ENCODE results near the gene RAD51B. TPM values are rescaled to one million over a fixed set of nuclear protein-coding genes. Genes with fewer than 3 reads are reported as not detected.

RAD51B gene
- total RNA-seq, 1 experiment from 2014 or later = 16.7 TPM

DNA sequence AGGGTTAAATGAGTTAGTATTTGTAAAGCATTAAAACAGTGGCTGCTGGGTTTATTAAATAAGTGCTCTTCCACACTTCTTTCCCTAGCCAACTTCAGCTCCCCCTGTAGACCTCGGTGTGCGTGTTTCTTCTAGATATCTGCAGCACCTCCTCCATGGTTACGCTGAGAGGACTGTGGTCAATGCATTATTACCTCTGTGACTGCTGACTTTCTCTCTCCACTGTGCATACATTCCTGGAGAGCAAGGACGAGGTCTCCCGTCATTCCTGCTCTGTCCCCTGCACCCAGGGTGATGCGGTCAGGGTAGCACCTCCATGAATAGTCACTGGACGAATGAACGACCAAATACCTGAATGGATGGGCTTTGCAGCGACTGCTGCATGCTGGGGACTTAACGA lies 928.7 kb downstream of the RAD51B start:
- Histone ChIP-seq H2BK5ac (ENCODE audit: insufficient read length, low read length) (no peak overlapping the region), H3K14ac (ENCODE audit: insufficient read depth, low read length) (no peak overlapping the region), H3K23me2 (ENCODE audit: insufficient read length, low read depth, low read length, poor library complexity, severe bottlenecking) (no peaks in the 10 kb centered on the region), H3K18ac (ENCODE audit: insufficient read length, low read depth, low read length) (no peak overlapping the region), H3T11ph (ENCODE audit: low read length) (no peak overlapping the region), H2BK20ac (ENCODE audit: low read depth, low read length, poor library complexity, severe bottlenecking) (no peak overlapping the region), H3K9me3 (ENCODE audit: control insufficient read depth, low read depth, low read length) (no peaks in the 10 kb centered on the region), H4K8ac (replicated peaks; ENCODE audit: insufficient read length, low read depth, low read length) (no peak overlapping the region), H3K23ac (ENCODE audit: insufficient read length, low read depth, low read length) (no peak overlapping the region), H3K27ac (ENCODE audit: insufficient read length, low read depth, low read length) (no peak overlapping the region), H3K4me1 (ENCODE audit: insufficient read depth, low read length) (no peaks in the 10 kb centered on the region), H3K9ac (ENCODE audit: extremely low read depth, insufficient read length, low read length) (no peak overlapping the region), H2AFZ (ENCODE audit: low read length) (no peak overlapping the region), H3K79me2 (ENCODE audit: insufficient read depth, low read length) (no peaks in the 10 kb centered on the region), H4K91ac (ENCODE audit: insufficient read length, low read depth, low read length) (no peak overlapping the region), H2AK5ac (ENCODE audit: insufficient read length, low read length) (no peak overlapping the region), H3K79me1 (ENCODE audit: insufficient read depth, low read depth, low read length, poor library complexity, severe bottlenecking) (no peaks in the 10 kb centered on the region), H3K4ac (ENCODE audit: low read depth, low read length) (no peak overlapping the region), H2BK15ac (ENCODE audit: low read depth, low read length) (no peak overlapping the region), H2BK12ac (ENCODE audit: insufficient read length, low read depth, low read length) (no peak overlapping the region), H4K20me1 (ENCODE audit: control insufficient read depth, insufficient read depth, insufficient read length) (no peaks in the 10 kb centered on the region), H3K27me3 (ENCODE audit: insufficient read depth, low read length) (no peaks in the 10 kb centered on the region), H2BK120ac (ENCODE audit: low read depth, low read length, poor library complexity, severe bottlenecking) (no peak overlapping the region), H3K4me2 (ENCODE audit: insufficient read depth, insufficient read length, low read length) (no peak overlapping the region), H3K56ac (ENCODE audit: insufficient read length, low read depth, low read length) (no peak overlapping the region), H4K5ac (ENCODE audit: insufficient read length, low read depth, low read length) (no peak overlapping the region)
- Mint-ChIP-seq H3K4me1 (peaks cover 0 to 3% of the 10 kb centered on the region in 2 experiments; a peak in 3 of 4 replicates), H3K27me3 (ENCODE audit: low read depth) (no peaks in the 10 kb centered on the region), H3K9me3 (no peaks in the 10 kb centered on the region; a peak in 2 of 5 replicates), H3K27ac (no peak overlapping the region), H3K36me3 (ENCODE audit: insufficient read depth in 1 of 3, low read depth in 3 of 3) (no peaks in the 10 kb centered on the region), H3K4me3 (no peak overlapping the region)
- TF ChIP-seq, protein P1, sequence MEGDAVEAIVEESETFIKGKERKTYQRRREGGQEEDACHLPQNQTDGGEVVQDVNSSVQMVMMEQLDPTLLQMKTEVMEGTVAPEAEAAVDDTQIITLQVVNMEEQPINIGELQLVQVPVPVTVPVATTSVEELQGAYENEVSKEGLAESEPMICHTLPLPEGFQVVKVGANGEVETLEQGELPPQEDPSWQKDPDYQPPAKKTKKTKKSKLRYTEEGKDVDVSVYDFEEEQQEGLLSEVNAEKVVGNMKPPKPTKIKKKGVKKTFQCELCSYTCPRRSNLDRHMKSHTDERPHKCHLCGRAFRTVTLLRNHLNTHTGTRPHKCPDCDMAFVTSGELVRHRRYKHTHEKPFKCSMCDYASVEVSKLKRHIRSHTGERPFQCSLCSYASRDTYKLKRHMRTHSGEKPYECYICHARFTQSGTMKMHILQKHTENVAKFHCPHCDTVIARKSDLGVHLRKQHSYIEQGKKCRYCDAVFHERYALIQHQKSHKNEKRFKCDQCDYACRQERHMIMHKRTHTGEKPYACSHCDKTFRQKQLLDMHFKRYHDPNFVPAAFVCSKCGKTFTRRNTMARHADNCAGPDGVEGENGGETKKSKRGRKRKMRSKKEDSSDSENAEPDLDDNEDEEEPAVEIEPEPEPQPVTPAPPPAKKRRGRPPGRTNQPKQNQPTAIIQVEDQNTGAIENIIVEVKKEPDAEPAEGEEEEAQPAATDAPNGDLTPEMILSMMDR (conservative IDR thresholded peaks at IDR 0.05) = no peak
- no CpG with 5 or more reads among the region's 10 CpGs for WGBS (ENCODE audit: extremely low coverage, insufficient read length, low lambda C conversion rate)
- DNase-seq = no peak
